Endothelial cell of umbilical vein (primary cell): ENCODE data around the gene AGAP4.
"Not testable (repeated sequence)": the region's sequence is repeated elsewhere in the genome, so short reads cannot be mapped to it uniquely, and the experiment has no call there.

Experiments used
- EZH2 ChIP-seq: IDR thresholded peaks from 2 replicates; pipeline ENCODE4 v1.6.1; 2012; ENCODE audit warnings: borderline replicate concordance, low read depth, mild to moderate bottlenecking, moderate library complexity, low read length, inconsistent platforms; ENCODE audit not compliant: severe bottlenecking
- FOS ChIP-seq: IDR thresholded peaks from 2 replicates; pipeline ENCODE4 v1.6.1; 2011; ENCODE audit warnings: mild to moderate bottlenecking, low read length, moderate library complexity, borderline replicate concordance; ENCODE audit not compliant: insufficient read depth
- POLR2A ChIP-seq: IDR thresholded peaks from 2 replicates; pipeline ENCODE4 v1.6.1; 2012; ENCODE audit warnings: low read depth, mild to moderate bottlenecking, control low read depth, low read length
- POLR2AphosphoS5 ChIP-seq: IDR thresholded peaks from 2 replicates; pipeline ENCODE4 v1.6.1; 2012; ENCODE audit warnings: low read depth, mild to moderate bottlenecking, control low read depth, low read length, moderate library complexity; ENCODE audit not compliant: insufficient read depth
- TF ChIP-seq, protein P1 (sequence below), 2 donors: IDR thresholded peaks; 1 replicate in 1 of 2; 2 replicates in 1 of 2; pipeline ENCODE4 v1.5.1; 2011; ENCODE audit warnings: low read length in 2 of 2, mild to moderate bottlenecking in 2 of 2, moderate library complexity in 2 of 2, control low read depth in 1 of 2, inconsistent platforms in 1 of 2, low read depth in 1 of 2; ENCODE audit not compliant: insufficient read depth in 1 of 2; ENCODE audit errors: extremely low read depth in 1 of 2
- TF ChIP-seq, protein P2 (sequence below): IDR thresholded peaks from 2 replicates; pipeline ENCODE4 v1.6.1; 2011; ENCODE audit not compliant: insufficient read depth, insufficient read length

DNA sequence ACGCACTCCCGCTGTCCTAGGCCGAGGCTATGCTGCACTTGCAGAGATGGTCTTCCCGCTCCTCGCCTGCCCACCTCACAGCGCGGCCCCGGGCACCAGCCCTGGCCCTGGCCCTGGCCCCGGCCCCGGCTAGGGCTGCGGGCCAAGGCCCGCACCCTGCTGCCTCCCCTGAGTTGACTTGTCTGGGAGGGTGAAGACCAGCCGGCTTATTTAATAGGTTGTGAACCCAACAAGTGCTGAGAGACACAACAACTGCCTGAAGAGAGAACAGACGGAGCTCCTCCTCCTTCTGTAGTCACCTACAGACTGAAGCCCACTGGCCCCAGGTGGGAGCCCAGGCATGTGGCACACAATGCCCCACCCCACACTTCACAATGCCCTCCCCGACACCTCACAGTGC, at the start of gene AGAP4:
- TF ChIP-seq, protein P1, sequence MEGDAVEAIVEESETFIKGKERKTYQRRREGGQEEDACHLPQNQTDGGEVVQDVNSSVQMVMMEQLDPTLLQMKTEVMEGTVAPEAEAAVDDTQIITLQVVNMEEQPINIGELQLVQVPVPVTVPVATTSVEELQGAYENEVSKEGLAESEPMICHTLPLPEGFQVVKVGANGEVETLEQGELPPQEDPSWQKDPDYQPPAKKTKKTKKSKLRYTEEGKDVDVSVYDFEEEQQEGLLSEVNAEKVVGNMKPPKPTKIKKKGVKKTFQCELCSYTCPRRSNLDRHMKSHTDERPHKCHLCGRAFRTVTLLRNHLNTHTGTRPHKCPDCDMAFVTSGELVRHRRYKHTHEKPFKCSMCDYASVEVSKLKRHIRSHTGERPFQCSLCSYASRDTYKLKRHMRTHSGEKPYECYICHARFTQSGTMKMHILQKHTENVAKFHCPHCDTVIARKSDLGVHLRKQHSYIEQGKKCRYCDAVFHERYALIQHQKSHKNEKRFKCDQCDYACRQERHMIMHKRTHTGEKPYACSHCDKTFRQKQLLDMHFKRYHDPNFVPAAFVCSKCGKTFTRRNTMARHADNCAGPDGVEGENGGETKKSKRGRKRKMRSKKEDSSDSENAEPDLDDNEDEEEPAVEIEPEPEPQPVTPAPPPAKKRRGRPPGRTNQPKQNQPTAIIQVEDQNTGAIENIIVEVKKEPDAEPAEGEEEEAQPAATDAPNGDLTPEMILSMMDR (IDR thresholded peaks at IDR 0.05; ENCODE audit: extremely low read depth in 1 of 2, insufficient read depth in 1 of 2, low read depth in 1 of 2, low read length in 2 of 2): not testable (repeated sequence)
- not testable (repeated sequence) for TF ChIP-seq POLR2A, EZH2, POLR2AphosphoS5, FOS
- TF ChIP-seq, protein P2, sequence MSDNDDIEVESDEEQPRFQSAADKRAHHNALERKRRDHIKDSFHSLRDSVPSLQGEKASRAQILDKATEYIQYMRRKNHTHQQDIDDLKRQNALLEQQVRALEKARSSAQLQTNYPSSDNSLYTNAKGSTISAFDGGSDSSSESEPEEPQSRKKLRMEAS: not testable (repeated sequence)
